Endothelial cell of umbilical vein (primary cell): ENCODE measurements around the gene TMOD1.

Experiments
- EZH2 ChIP-seq: IDR thresholded peaks from 2 replicates; pipeline ENCODE4 v1.6.1; 2012; ENCODE audit warnings: borderline replicate concordance, low read depth, mild to moderate bottlenecking, moderate library complexity, low read length, inconsistent platforms; ENCODE audit not compliant: severe bottlenecking
- MYC ChIP-seq: IDR thresholded peaks from one replicate; pipeline ENCODE4 v1.6.1; 2011; ENCODE audit warnings: mild to moderate bottlenecking, low read depth, low read length
- POLR2A ChIP-seq: IDR thresholded peaks from 2 replicates; pipeline ENCODE4 v1.6.1; 2012; ENCODE audit warnings: low read depth, mild to moderate bottlenecking, control low read depth, low read length
- POLR2AphosphoS5 ChIP-seq: IDR thresholded peaks from 2 replicates; pipeline ENCODE4 v1.6.1; 2012; ENCODE audit warnings: low read depth, mild to moderate bottlenecking, control low read depth, low read length, moderate library complexity; ENCODE audit not compliant: insufficient read depth
- TF ChIP-seq, protein P1 (sequence below), 2 donors: IDR thresholded peaks; 1 replicate in 1 of 2; 2 replicates in 1 of 2; pipeline ENCODE4 v1.5.1; 2011; ENCODE audit warnings: low read length in 2 of 2, mild to moderate bottlenecking in 2 of 2, moderate library complexity in 2 of 2, control low read depth in 1 of 2, inconsistent platforms in 1 of 2, low read depth in 1 of 2; ENCODE audit not compliant: insufficient read depth in 1 of 2; ENCODE audit errors: extremely low read depth in 1 of 2
- TF ChIP-seq, protein P2 (sequence below): IDR thresholded peaks from 2 replicates; pipeline ENCODE4 v1.6.1; 2011; ENCODE audit not compliant: insufficient read depth, insufficient read length

DNA sequence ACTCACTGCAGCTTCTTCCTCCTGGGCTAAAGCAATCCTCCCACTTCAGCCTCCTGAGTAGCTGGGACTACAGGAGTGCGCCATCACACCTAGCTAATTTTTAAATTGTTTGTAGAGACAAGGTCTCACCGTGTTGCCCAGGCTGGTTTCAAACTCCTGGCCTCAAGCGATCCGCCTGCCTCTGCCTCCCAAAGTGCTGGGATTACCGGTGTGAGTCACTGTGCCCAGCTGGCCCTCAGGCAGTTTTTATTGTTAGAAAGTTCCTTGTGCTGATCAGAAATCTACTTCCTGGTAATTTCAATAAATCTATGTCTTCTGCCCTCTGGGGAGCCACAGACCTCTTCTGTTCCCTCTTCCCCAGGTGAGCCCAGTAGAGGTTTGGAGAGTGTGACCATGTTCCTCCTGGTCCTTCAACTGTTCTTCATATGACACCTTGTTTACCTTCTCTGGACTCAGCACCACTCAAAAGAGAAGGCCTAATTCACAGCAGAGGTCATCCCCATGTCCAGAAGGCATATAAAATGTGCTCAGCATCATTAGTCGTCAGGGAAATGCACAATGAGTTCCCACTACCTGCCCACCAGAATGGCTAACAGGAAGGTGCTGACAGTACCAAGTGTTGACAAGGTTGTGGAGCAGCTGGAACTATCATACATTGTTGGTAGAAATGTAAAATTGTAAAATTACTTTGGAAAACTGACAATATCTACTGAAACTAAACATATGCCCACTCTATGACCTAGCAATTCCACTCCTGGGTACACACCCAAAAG is 10.4 kb downstream of the TMOD1 start:
- no peak for TF ChIP-seq POLR2A
- TF ChIP-seq, protein P1, sequence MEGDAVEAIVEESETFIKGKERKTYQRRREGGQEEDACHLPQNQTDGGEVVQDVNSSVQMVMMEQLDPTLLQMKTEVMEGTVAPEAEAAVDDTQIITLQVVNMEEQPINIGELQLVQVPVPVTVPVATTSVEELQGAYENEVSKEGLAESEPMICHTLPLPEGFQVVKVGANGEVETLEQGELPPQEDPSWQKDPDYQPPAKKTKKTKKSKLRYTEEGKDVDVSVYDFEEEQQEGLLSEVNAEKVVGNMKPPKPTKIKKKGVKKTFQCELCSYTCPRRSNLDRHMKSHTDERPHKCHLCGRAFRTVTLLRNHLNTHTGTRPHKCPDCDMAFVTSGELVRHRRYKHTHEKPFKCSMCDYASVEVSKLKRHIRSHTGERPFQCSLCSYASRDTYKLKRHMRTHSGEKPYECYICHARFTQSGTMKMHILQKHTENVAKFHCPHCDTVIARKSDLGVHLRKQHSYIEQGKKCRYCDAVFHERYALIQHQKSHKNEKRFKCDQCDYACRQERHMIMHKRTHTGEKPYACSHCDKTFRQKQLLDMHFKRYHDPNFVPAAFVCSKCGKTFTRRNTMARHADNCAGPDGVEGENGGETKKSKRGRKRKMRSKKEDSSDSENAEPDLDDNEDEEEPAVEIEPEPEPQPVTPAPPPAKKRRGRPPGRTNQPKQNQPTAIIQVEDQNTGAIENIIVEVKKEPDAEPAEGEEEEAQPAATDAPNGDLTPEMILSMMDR (IDR thresholded peaks at IDR 0.05; ENCODE audit: extremely low read depth in 1 of 2, insufficient read depth in 1 of 2, low read depth in 1 of 2, low read length in 2 of 2), result no peak
- no peak for TF ChIP-seq POLR2AphosphoS5
- no peak for TF ChIP-seq EZH2
- TF ChIP-seq, protein P2, sequence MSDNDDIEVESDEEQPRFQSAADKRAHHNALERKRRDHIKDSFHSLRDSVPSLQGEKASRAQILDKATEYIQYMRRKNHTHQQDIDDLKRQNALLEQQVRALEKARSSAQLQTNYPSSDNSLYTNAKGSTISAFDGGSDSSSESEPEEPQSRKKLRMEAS, result no peak
- no peak for TF ChIP-seq MYC
